HG03196 (cell line): Measurements from ENCODE around the gene ASH1L.
"Not testable (repeated sequence)": the region's sequence is repeated elsewhere in the genome, so short reads cannot be mapped to it uniquely, and the experiment has no call there.

ENCODE experiments used
- ATAC-seq: cut with Tn5 transposase; IDR thresholded peaks from one replicate; pipeline ENCODE4 v1.9.1; 2021; ENCODE audit not compliant: unreplicated experiment

ASH1L gene

GRCh38 chr1:155455588-155456195, 106.9 kb downstream of the ASH1L start:
- ATAC-seq = no peak

DNA sequence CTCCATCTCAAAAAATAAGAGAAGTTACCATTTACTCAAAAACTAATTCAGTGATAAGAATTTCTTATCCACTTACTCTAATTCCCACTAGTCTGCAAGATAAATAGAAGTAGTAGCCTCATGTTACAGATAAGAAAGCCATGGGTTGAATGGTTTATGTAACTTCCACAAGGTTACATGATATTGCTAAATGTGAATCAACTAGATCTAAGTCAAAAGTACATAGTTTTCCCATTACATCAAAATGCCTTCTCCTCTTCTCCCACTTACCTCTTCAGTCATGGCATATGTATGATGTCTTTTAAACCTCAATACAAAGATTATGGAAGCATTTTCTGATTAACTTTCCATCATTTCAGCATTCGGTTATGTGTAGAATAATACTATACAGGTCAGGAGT, 108.5 kb downstream of the ASH1L start:
- ATAC-seq = no peak

DNA sequence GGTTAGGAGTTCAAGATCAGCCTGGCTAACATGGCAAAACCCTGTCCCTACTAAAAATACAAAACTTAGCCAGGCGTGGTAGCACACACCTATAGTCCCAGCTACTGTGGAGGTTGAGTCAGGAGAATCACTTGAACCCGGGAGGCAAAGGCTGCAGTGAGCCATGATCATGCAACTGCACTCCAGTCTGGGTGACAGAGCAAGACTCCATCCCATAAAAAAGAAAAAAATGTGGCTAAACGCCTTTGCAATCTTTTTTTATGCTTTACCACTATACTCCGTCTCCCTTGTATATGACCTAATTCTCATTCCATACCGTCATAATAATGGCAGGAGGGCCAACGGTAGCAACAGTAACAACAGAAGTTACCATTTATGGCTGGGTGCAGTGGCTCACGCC, 109.5 kb downstream of the ASH1L start:
- ATAC-seq = no peak

DNA sequence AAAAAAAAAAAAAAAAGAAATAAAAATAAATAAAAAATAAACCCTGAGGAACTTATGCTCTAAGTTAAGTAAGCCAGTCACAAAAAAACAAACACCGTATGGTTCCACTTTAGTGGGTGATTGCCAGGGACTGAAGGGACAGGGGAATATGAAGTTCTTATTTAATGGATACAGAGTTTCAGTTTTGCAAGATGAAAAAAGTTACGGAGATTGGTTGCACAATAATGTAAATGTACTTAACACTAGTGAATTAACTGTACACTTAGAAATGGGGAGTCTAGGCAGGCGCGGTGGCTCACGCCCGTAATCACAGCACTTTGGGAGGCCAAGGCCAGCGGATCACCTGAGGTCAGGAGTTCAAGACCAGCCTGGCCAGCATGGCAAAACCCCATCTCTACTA, 111.4 kb downstream of the ASH1L start:
- no peak for ATAC-seq

- not testable (repeated sequence) for ATAC-seq
These were observed 120.2 kb downstream of the ASH1L start for GRCh38 chr1:155442431-155442830.

DNA sequence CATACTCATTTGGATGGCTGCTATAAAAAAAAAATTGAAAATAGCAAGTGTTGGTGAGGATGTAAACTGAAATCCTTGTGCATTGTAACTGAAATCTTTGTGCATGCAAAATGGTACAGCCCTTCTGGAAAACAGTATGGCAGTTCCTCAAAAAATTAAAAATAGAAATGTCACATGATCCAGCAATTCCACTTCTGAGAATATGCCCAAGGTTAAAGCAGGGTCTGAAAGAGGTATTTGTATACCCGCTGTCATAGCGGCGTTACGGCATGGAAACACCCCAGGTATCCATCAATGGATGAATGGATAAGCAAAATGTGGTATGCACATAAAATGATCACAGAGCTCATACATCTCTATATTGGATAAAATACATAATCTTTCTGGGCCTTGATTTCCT, 125.2 kb downstream of the ASH1L start:
- no peak for ATAC-seq

- ATAC-seq = not testable (repeated sequence)
These were observed 128.7 kb downstream of the ASH1L start for GRCh38 chr1:155433831-155434389.

GRCh38 chr1:155433128-155433830, 129.3 kb downstream of the ASH1L start:
- not testable (repeated sequence) for ATAC-seq

GRCh38 chr1:155424091-155424490, 138.5 kb downstream of the ASH1L start:
- ATAC-seq = no peak

- ATAC-seq = no peak
These were observed 141.8 kb downstream of the ASH1L start for GRCh38 chr1:155420788-155421187.

- ATAC-seq = not testable (repeated sequence)
These were observed 150.8 kb downstream of the ASH1L start for GRCh38 chr1:155411840-155412239.

DNA sequence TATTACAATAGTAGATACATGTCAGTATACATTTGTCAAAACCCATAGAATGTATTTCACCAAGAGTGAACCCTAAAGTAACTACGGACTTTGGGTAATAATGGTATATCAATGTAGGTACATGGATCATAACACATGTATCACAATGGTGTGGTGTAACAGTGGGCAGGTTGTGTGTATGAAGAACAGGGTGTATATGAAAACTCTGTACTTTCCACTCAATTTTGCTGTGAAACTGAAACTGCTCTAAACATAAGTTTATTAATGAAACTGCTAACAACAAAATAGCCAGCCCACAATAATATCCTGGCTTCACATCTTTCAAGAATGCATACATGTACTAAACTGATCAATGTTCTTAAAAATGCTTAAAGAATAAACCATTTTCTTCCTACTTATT, 151.7 kb downstream of the ASH1L start:
- no peak for ATAC-seq

- no peak for ATAC-seq
These were observed 165.6 kb downstream of the ASH1L start for GRCh38 chr1:155396874-155397476.

- ATAC-seq = no peak
These were observed 169.6 kb downstream of the ASH1L start for GRCh38 chr1:155392898-155393411.

DNA sequence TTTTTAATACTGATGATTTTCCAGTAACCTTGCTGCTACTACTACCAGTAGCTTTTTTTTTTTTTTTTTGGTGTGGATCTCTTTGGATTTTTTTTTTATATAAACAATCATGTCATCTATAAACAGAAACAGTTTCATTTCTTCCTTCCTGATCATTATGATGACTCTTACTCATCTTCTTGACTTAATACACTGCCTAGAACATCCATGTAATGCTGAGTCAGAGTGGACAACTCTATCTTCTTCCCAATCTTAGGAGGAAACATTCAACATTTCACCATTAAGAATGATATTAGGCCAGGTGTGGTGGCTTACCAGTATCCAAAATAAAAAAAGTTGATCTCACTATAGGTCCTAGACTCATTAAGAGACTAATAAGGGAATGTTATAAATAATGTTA, 172.8 kb downstream of the ASH1L start:
- no peak for ATAC-seq

DNA sequence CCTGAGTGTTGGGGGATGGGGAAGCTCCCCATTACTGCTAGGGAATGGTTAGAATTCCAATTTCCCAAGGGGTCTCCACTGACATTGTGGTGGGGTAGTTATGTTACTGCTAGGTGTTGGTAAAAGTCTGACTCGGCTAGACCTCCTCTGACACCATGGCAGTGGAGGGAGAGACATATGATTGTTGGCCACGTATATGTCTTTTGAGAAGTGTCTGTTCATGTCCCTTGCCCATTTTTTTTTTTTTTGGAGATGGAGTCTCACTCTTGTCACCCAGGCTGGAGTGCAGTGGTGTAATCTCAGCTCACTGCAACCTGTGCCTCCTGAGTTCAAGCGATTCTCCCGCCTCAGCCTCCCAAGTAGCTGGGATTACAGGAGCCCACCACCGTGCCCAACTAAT, 176.8 kb downstream of the ASH1L start:
- not testable (repeated sequence) for ATAC-seq

GRCh38 chr1:155383406-155383805, 179.2 kb downstream of the ASH1L start:
- ATAC-seq = no peak

- no peak for ATAC-seq
These were observed 182.9 kb downstream of the ASH1L start for GRCh38 chr1:155379631-155380090.

DNA sequence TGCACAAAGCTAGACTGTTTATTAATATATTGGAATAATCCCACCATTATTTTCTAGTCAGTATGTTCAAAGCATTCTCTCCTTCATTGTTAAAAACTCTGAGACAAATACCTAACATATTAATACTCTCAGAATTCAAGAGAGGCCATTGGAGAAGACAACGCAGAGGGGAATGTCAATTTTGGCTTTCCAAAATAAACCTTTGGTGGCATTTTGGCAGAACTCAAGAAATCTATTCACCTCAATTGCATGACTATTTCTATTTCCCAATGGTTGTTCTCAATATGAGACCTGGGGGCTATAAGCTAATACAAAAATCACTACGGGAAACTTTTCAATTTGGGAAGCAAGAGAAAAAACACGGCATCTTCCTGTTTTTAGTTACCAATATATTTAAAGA, 183.4 kb downstream of the ASH1L start:
- no peak for ATAC-seq

DNA sequence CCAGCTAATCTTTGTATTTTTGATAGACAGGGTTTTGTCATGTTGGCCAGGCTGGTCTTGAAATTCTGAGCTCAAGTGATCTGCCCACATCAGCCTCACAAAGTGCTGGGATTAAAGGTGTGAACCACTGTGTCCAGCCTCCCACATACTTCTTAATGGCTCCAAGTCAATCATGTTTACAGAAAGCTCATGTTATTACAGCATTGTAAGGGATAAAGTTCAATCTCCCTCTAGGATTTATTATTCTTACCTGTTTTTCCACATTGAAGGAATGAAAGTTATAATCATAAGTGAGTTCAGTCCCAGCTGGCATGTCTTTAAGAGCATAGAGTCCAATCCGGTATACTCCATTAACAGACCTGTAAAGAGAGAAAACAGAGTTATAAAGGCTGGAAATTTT, 202.6 kb downstream of the ASH1L start:
- no peak for ATAC-seq

GRCh38 chr1:155352631-155353030, 210.0 kb downstream of the ASH1L start:
- ATAC-seq = no peak

DNA sequence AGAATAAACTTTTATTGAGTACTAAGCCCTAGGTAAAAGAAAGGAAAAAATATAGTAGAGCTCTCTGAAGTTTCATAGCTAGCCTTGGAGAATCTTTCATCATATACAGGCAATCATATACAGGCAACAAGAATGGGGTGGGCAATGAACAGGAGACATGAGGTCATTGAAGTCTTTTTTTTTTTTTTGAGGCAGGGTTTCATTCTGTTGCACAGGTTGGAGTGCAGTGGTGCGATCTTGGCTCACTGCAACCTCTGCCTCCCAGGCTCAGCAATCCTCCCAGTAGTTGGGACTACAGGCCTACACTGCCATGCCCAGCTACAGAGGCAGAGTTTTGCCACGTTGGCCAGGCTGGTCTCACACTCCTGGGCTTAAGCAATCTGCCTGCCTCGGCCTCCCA, 219.8 kb downstream of the ASH1L start:
- no peak for ATAC-seq
